ENCODE data around the gene POTEE. TPM values are rescaled to one million over a fixed set of nuclear protein-coding genes. Genes with fewer than 3 reads are reported as not detected.
"Not testable (repeated sequence)": the region's sequence is repeated elsewhere in the genome, so short reads cannot be mapped to it uniquely, and the experiment has no call there.

POTEE gene
- 0.01 TPM for polyA plus RNA-seq (2013, experiment 1 of 2)
- polyA plus RNA-seq (2013, experiment 2 of 2) = 0.03 TPM

- H3K23ac ChIP-seq (ENCODE audit: low read length); H4K8ac ChIP-seq (ENCODE audit: low read depth, low read length); H3K4me2 ChIP-seq (ENCODE audit: low read length); H3K4ac ChIP-seq (ENCODE audit: low read depth, low read length); H3K4me3 ChIP-seq (ENCODE audit: low read length); H3K9ac ChIP-seq (ENCODE audit: low read length); H3K4me1 ChIP-seq (ENCODE audit: control insufficient read depth, low read depth, low read length); H3K36me3 ChIP-seq (ENCODE audit: control insufficient read depth, insufficient read depth, low read length); H2BK120ac ChIP-seq (ENCODE audit: low read depth, low read length); H2BK15ac ChIP-seq (replicated peaks; ENCODE audit: low read depth); H3K27ac ChIP-seq (ENCODE audit: low read depth, low read length); H2AK5ac ChIP-seq (ENCODE audit: low read length); H2BK5ac ChIP-seq (ENCODE audit: low read length); H3K56ac ChIP-seq (ENCODE audit: low read length); H4K5ac ChIP-seq (ENCODE audit: low read length); H3K27me3 ChIP-seq (ENCODE audit: insufficient read depth, low read length, poor library complexity); DNase-seq; H3K79me1 ChIP-seq (ENCODE audit: low read length); H3K79me2 ChIP-seq (ENCODE audit: control insufficient read depth, insufficient read depth, low read length); H3K18ac ChIP-seq (ENCODE audit: low read length): not testable (repeated sequence)
- no CpG with 5 or more reads among the region's 33 CpGs for WGBS (ENCODE audit: extremely low coverage, insufficient coverage, low lambda C conversion rate)
Measured at GRCh38 chr2:131209030-131209772, at the start of gene POTEE. TSS of gene POTEE (plus strand) at chr2:131209536. CDS start at chr2:131218403, 8,867 bp downstream.

GRCh38 chr2:131165562-131165961 lies 43.8 kb upstream of the POTEE start:
- H3K27me3 ChIP-seq (ENCODE audit: insufficient read depth, low read length, poor library complexity); H2BK15ac ChIP-seq (replicated peaks; ENCODE audit: low read depth); H3K36me3 ChIP-seq (ENCODE audit: control insufficient read depth, insufficient read depth, low read length); H3K4me3 ChIP-seq (ENCODE audit: low read length); H2AK5ac ChIP-seq (ENCODE audit: low read length); H3K23ac ChIP-seq (ENCODE audit: low read length); H3K4me1 ChIP-seq (ENCODE audit: control insufficient read depth, low read depth, low read length); H4K8ac ChIP-seq (ENCODE audit: low read depth, low read length); H3K27ac ChIP-seq (ENCODE audit: low read depth, low read length); H2BK5ac ChIP-seq (ENCODE audit: low read length); H3K79me1 ChIP-seq (ENCODE audit: low read length); H2BK120ac ChIP-seq (ENCODE audit: low read depth, low read length); H3K9ac ChIP-seq (ENCODE audit: low read length); H4K5ac ChIP-seq (ENCODE audit: low read length); H3K56ac ChIP-seq (ENCODE audit: low read length); DNase-seq; H3K4ac ChIP-seq (ENCODE audit: low read depth, low read length); H3K4me2 ChIP-seq (ENCODE audit: low read length); H3K79me2 ChIP-seq (ENCODE audit: control insufficient read depth, insufficient read depth, low read length); H3K18ac ChIP-seq (ENCODE audit: low read length): not testable (repeated sequence)
- WGBS (ENCODE audit: extremely low coverage, insufficient coverage, low lambda C conversion rate) = no CpG with 5 or more reads among the region's 5 CpGs

GRCh38 chr2:131168538-131168937 lies 40.8 kb upstream of the POTEE start:
- H3K79me2 ChIP-seq (ENCODE audit: control insufficient read depth, insufficient read depth, low read length) = no peaks in the 10 kb centered on the region
- H2AK5ac ChIP-seq (ENCODE audit: low read length) = no peak overlapping the region
- no peak overlapping the region for H3K9ac ChIP-seq (ENCODE audit: low read length)
- H3K56ac ChIP-seq (ENCODE audit: low read length) = no peak overlapping the region
- H3K18ac ChIP-seq (ENCODE audit: low read length) = no peak overlapping the region
- H3K4me2 ChIP-seq (ENCODE audit: low read length) = no peak overlapping the region
- H4K5ac ChIP-seq (ENCODE audit: low read length) = no peak overlapping the region
- H3K27ac ChIP-seq (ENCODE audit: low read depth, low read length) = no peak overlapping the region
- no peak overlapping the region for H4K8ac ChIP-seq (ENCODE audit: low read depth, low read length)
- H3K79me1 ChIP-seq (ENCODE audit: low read length) = no peaks in the 10 kb centered on the region
- H2BK5ac ChIP-seq (ENCODE audit: low read length) = no peak overlapping the region
- no peak for DNase-seq
- no CpG with 5 or more reads among the region's 5 CpGs for WGBS (ENCODE audit: extremely low coverage, insufficient coverage, low lambda C conversion rate)
- no peaks in the 10 kb centered on the region for H3K27me3 ChIP-seq (ENCODE audit: insufficient read depth, low read length, poor library complexity)
- no peaks in the 10 kb centered on the region for H3K36me3 ChIP-seq (ENCODE audit: control insufficient read depth, insufficient read depth, low read length)
- no peaks in the 10 kb centered on the region for H3K4me1 ChIP-seq (ENCODE audit: control insufficient read depth, low read depth, low read length)
- H3K23ac ChIP-seq (ENCODE audit: low read length) = no peak overlapping the region
- H2BK15ac ChIP-seq (replicated peaks; ENCODE audit: low read depth) = no peak overlapping the region
- no peak overlapping the region for H3K4ac ChIP-seq (ENCODE audit: low read depth, low read length)
- no peak overlapping the region for H2BK120ac ChIP-seq (ENCODE audit: low read depth, low read length)
- no peak overlapping the region for H3K4me3 ChIP-seq (ENCODE audit: low read length)

- H3K79me1 ChIP-seq (ENCODE audit: low read length); H3K4me1 ChIP-seq (ENCODE audit: control insufficient read depth, low read depth, low read length); H2BK15ac ChIP-seq (replicated peaks; ENCODE audit: low read depth); H3K4me2 ChIP-seq (ENCODE audit: low read length); H3K79me2 ChIP-seq (ENCODE audit: control insufficient read depth, insufficient read depth, low read length); H4K8ac ChIP-seq (ENCODE audit: low read depth, low read length); H3K27ac ChIP-seq (ENCODE audit: low read depth, low read length); H3K56ac ChIP-seq (ENCODE audit: low read length); H2BK120ac ChIP-seq (ENCODE audit: low read depth, low read length); H4K5ac ChIP-seq (ENCODE audit: low read length); H2AK5ac ChIP-seq (ENCODE audit: low read length); H2BK5ac ChIP-seq (ENCODE audit: low read length); H3K36me3 ChIP-seq (ENCODE audit: control insufficient read depth, insufficient read depth, low read length); DNase-seq; H3K27me3 ChIP-seq (ENCODE audit: insufficient read depth, low read length, poor library complexity); H3K9ac ChIP-seq (ENCODE audit: low read length); H3K23ac ChIP-seq (ENCODE audit: low read length); H3K4me3 ChIP-seq (ENCODE audit: low read length); H3K18ac ChIP-seq (ENCODE audit: low read length); H3K4ac ChIP-seq (ENCODE audit: low read depth, low read length): not testable (repeated sequence)
- no CpG with 5 or more reads among the region's 10 CpGs for WGBS (ENCODE audit: extremely low coverage, insufficient coverage, low lambda C conversion rate)
Measured at GRCh38 chr2:131178050-131178449, 31.3 kb upstream of the POTEE start.

- not testable (repeated sequence) for H3K27me3 ChIP-seq (ENCODE audit: insufficient read depth, low read length, poor library complexity); H3K23ac ChIP-seq (ENCODE audit: low read length)
Measured at GRCh38 chr2:131178721-131179418, 30.5 kb upstream of the POTEE start.

More at GRCh38 chr2:131178721-131179418, 30.5 kb upstream of the POTEE start:
- not testable (repeated sequence) for H3K27ac ChIP-seq (ENCODE audit: low read depth, low read length); H3K56ac ChIP-seq (ENCODE audit: low read length); H2AK5ac ChIP-seq (ENCODE audit: low read length); H2BK120ac ChIP-seq (ENCODE audit: low read depth, low read length); H4K8ac ChIP-seq (ENCODE audit: low read depth, low read length); H3K79me2 ChIP-seq (ENCODE audit: control insufficient read depth, insufficient read depth, low read length); H2BK5ac ChIP-seq (ENCODE audit: low read length); H3K79me1 ChIP-seq (ENCODE audit: low read length); H3K18ac ChIP-seq (ENCODE audit: low read length); DNase-seq; H3K9ac ChIP-seq (ENCODE audit: low read length); H2BK15ac ChIP-seq (replicated peaks; ENCODE audit: low read depth); H4K5ac ChIP-seq (ENCODE audit: low read length); H3K4me2 ChIP-seq (ENCODE audit: low read length); H3K36me3 ChIP-seq (ENCODE audit: control insufficient read depth, insufficient read depth, low read length); H3K4me3 ChIP-seq (ENCODE audit: low read length); H3K4me1 ChIP-seq (ENCODE audit: control insufficient read depth, low read depth, low read length); H3K4ac ChIP-seq (ENCODE audit: low read depth, low read length)
- no CpG with 5 or more reads among the region's 15 CpGs for WGBS (ENCODE audit: extremely low coverage, insufficient coverage, low lambda C conversion rate)
